Keratinocyte (primary cell): Measurements from ENCODE around the gene NANOS1. TPM values are rescaled to one million over a fixed set of nuclear protein-coding genes. Genes with fewer than 3 reads are reported as not detected.

Experiments used
- DNase-seq: peaks from one replicate; pipeline ENCODE4 v3.0.0-alpha.2; 2011; ENCODE audit warnings: low read depth, missing footprints, low spot score
- FAIRE-seq: peaks from 2 replicates; lab custom pipeline; 2011; peaks lifted over from hg19 to GRCh38; lab: Jason Lieb, UNC
- H2AFZ ChIP-seq: 2 replicates; pipeline ENCODE4 v1.6.0; 2012; ENCODE audit warnings: low read length, control low read depth, inconsistent platforms; ENCODE audit not compliant: control insufficient read depth
- H3K27ac ChIP-seq: 2 replicates; pipeline ENCODE4 v1.5.1; 2011; ENCODE audit warnings: low read length; ENCODE audit not compliant: control insufficient read depth, insufficient read depth
- H3K27me3 ChIP-seq: 3 replicates; pipeline ENCODE4 v1.6.0; 2011; ENCODE audit warnings: low read length; ENCODE audit not compliant: control insufficient read depth, insufficient read depth; ENCODE audit errors: extremely low read depth
- H3K36me3 ChIP-seq, 2 experiments: 2 replicates in 1 of 2; 3 replicates in 1 of 2; pipeline ENCODE4 v1.5.1; 2011; ENCODE audit warnings: low read length in 2 of 2, mild to moderate bottlenecking in 1 of 2; ENCODE audit not compliant: control insufficient read depth in 2 of 2, insufficient read depth in 2 of 2; ENCODE audit errors: extremely low read depth in 1 of 2
- H3K4me1 ChIP-seq: 3 replicates; pipeline ENCODE4 v1.5.1; 2011; ENCODE audit warnings: low read length; ENCODE audit not compliant: control insufficient read depth, insufficient read depth; ENCODE audit errors: extremely low read depth
- H3K4me2 ChIP-seq: 3 replicates; pipeline ENCODE4 v1.6.0; 2011; ENCODE audit warnings: low read depth, low read length; ENCODE audit not compliant: control insufficient read depth, insufficient read depth; ENCODE audit errors: extremely low read depth
- H3K4me3 ChIP-seq, 3 experiments: fragments of 200-600 bp in 1 of 3; sonication (generic) in 1 of 3; 2 replicates in 2 of 3; 3 replicates in 1 of 3; pipeline ENCODE4 v1.5.1; 2011 to 2016; ENCODE audit warnings: low read length in 3 of 3, mild to moderate bottlenecking in 3 of 3, control low read depth in 2 of 3, inconsistent platforms in 1 of 3, low read depth in 1 of 3, mixed read lengths in 1 of 3, mixed run types in 1 of 3, moderate library complexity in 1 of 3; ENCODE audit not compliant: control insufficient read depth in 2 of 3, insufficient read depth in 2 of 3; ENCODE audit errors: extremely low read depth in 1 of 3
- H3K79me2 ChIP-seq: 2 replicates; pipeline ENCODE4 v1.6.0; 2012; ENCODE audit warnings: low read length; ENCODE audit not compliant: control insufficient read depth, insufficient read depth
- H3K9ac ChIP-seq: 3 replicates; pipeline ENCODE4 v1.6.0; 2011; ENCODE audit warnings: low read length; ENCODE audit not compliant: control insufficient read depth, insufficient read depth; ENCODE audit errors: extremely low read depth
- H3K9me1 ChIP-seq: 3 replicates; pipeline ENCODE4 v1.6.0; 2011; ENCODE audit warnings: low read length; ENCODE audit not compliant: control insufficient read depth, insufficient read depth; ENCODE audit errors: extremely low read depth
- H3K9me3 ChIP-seq: 2 replicates; pipeline ENCODE4 v1.5.1; 2012; ENCODE audit warnings: low read depth, low read length; ENCODE audit not compliant: control insufficient read depth
- H4K20me1 ChIP-seq: 3 replicates; pipeline ENCODE4 v1.6.0; 2011; ENCODE audit warnings: low read length; ENCODE audit not compliant: control insufficient read depth, insufficient read depth; ENCODE audit errors: extremely low read depth
- EZH2 ChIP-seq: IDR thresholded peaks from one replicate; pipeline ENCODE4 v1.6.1; 2012; ENCODE audit warnings: inconsistent platforms, mild to moderate bottlenecking, low read length, moderate library complexity
- dilution Hi-C: fragments of 300-500 bp; cut with MboI; formaldehyde crosslinking; loops from one replicate; pipeline ENCODE4 v1.7.0; 2020; ENCODE audit warnings: low sequenced_read_pairs; ENCODE audit not compliant: extremely low pct_ligation_motif_present
- polyA plus RNA-seq, 5 experiments: library from polyadenylated mRNA; depleted of rRNA in 3 of 5; stranded (reverse) in 3 of 5; stranded (forward) in 1 of 5; unstranded in 1 of 5; fragments of >200 nt; gene quantifications; 1 replicate in 1 of 5; 2 replicates in 3 of 5; 3 replicates in 1 of 5; pipeline versions ENCODE4 v1.2.1 to v1.2.3, GENCODE V29; 2011 to 2012; ENCODE audit warnings: missing spikeins in 2 of 5, low read depth in 1 of 5, low replicate concordance in 1 of 5
- TF ChIP-seq, protein P1 (sequence below), 3 experiments: IDR thresholded peaks in 1 of 3; conservative IDR thresholded peaks in 1 of 3; optimal IDR thresholded peaks in 1 of 3; 2 replicates in 2 of 3; 3 replicates in 1 of 3; pipeline versions ENCODE3 to v1.5.1; 2011; ENCODE audit warnings: low read length in 3 of 3, mild to moderate bottlenecking in 3 of 3, moderate library complexity in 2 of 3, control low read depth in 1 of 3, inconsistent platforms in 1 of 3; ENCODE audit not compliant: insufficient read depth in 2 of 3; ENCODE audit errors: extremely low read depth in 1 of 3

Gene NANOS1
- polyA plus RNA-seq, 1 donor (not counting 4 experiments of a cell fraction or from before 2014, with no cell fraction given), result 2.1 TPM

DNA sequence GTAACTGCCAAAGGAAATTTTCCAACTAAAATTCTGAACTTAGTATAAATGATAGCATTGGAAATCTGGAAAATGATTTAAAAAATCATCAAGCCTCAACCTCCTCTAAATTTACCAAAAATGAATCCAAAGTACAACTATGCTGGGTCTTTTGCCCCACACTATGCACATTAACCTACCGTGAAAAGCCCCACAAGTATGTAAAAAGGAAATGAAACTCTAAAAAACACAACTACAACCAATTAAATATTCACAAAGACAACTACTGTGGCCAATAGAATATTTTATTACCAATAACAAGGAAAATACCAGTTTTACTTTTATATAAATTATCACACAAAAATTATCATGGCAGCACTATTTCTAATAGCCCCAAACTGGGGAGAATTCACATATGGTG lies 31.8 kb downstream of the NANOS1 start:
- H4K20me1 ChIP-seq, result peaks cover 2% of the 10 kb centered on the region
- dilution Hi-C loops, result no loop called here
- FAIRE-seq (no peak), DNase-seq (no peak)
- H3K4me1 ChIP-seq, result no peaks in the 10 kb centered on the region
- H2AFZ ChIP-seq, result no peak overlapping the region
- H3K9me1 ChIP-seq, result no peaks in the 10 kb centered on the region
- no peak overlapping the region for H3K4me2 ChIP-seq
- TF ChIP-seq, protein P1, sequence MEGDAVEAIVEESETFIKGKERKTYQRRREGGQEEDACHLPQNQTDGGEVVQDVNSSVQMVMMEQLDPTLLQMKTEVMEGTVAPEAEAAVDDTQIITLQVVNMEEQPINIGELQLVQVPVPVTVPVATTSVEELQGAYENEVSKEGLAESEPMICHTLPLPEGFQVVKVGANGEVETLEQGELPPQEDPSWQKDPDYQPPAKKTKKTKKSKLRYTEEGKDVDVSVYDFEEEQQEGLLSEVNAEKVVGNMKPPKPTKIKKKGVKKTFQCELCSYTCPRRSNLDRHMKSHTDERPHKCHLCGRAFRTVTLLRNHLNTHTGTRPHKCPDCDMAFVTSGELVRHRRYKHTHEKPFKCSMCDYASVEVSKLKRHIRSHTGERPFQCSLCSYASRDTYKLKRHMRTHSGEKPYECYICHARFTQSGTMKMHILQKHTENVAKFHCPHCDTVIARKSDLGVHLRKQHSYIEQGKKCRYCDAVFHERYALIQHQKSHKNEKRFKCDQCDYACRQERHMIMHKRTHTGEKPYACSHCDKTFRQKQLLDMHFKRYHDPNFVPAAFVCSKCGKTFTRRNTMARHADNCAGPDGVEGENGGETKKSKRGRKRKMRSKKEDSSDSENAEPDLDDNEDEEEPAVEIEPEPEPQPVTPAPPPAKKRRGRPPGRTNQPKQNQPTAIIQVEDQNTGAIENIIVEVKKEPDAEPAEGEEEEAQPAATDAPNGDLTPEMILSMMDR (optimal IDR thresholded peaks at IDR 0.05 in 1 of 3, IDR thresholded peaks at IDR 0.05 in 1 of 3, conservative IDR thresholded peaks at IDR 0.05 in 1 of 3; ENCODE audit: extremely low read depth in 1 of 3, insufficient read depth in 2 of 3, low read length in 3 of 3), result no peak
- H3K27me3 ChIP-seq, result no peaks in the 10 kb centered on the region
- H3K9ac ChIP-seq, result no peak overlapping the region
- peaks cover 42 to 66% of the 10 kb centered on the region in 2 experiments for H3K36me3 ChIP-seq
- no peak overlapping the region for H3K4me3 ChIP-seq
- peaks cover 83% of the 10 kb centered on the region for H3K79me2 ChIP-seq
- H3K9me3 ChIP-seq, result no peaks in the 10 kb centered on the region
- no peak overlapping the region for H3K27ac ChIP-seq

DNA sequence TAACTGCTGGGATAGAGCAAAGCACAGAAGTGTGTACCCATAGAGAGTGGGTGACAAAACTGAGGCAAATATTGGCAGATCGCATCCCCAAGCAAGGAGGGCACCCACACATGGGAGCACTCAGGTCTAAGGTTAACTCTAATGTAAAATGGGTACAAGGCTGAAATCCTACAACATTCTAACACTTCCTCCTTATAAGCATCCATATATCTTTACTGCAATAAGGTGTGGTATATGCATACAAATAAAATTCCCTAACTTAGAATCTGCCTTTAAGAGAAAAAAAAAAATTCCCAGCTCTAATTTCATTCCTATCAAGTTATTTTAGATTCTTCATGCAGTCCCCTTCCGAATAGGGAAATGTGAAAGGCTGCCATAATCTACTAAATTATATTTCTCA lies 32.4 kb downstream of the NANOS1 start:
- FAIRE-seq (no peak), DNase-seq (no peak)
- Histone ChIP-seq H3K9ac (no peak overlapping the region), H3K27me3 (no peaks in the 10 kb centered on the region), H3K36me3 (peaks cover 42 to 72% of the 10 kb centered on the region in 2 experiments), H3K9me3 (no peaks in the 10 kb centered on the region), H4K20me1 (peaks cover 2% of the 10 kb centered on the region), H3K4me1 (no peaks in the 10 kb centered on the region), H2AFZ (no peak overlapping the region), H3K4me3 (no peak overlapping the region), H3K27ac (no peak overlapping the region), H3K4me2 (no peak overlapping the region), H3K79me2 (peaks cover 84% of the 10 kb centered on the region), H3K9me1 (no peaks in the 10 kb centered on the region)
- dilution Hi-C loops, result no loop called here
- no peak for TF ChIP-seq EZH2
- TF ChIP-seq, protein P1 (optimal IDR thresholded peaks at IDR 0.05 in 1 of 3, IDR thresholded peaks at IDR 0.05 in 1 of 3, conservative IDR thresholded peaks at IDR 0.05 in 1 of 3; ENCODE audit: extremely low read depth in 1 of 3, insufficient read depth in 2 of 3, low read length in 3 of 3), result no peak
